Measurements from ENCODE around the gene SAFB2. TPM values are rescaled to one million over a fixed set of nuclear protein-coding genes. Genes with fewer than 3 reads are reported as not detected.

SAFB2 gene
- total RNA-seq, 1 experiment from 2014 or later = 86.9 TPM

GRCh38 chr19:5545051-5545450 lies 77.5 kb downstream of the SAFB2 start:
- Histone ChIP-seq H3K4me2 (ENCODE audit: low read length) (no peak overlapping the region), H4K20me1 (ENCODE audit: insufficient read depth) (no peaks in the 10 kb centered on the region), H3K4me3 (replicated peaks in 1 of 2; ENCODE audit: low read depth in 1 of 2, low read length in 2 of 2) (no peak overlapping the region), H3K27me3 (ENCODE audit: insufficient read depth, low read length) (no peaks in the 10 kb centered on the region), H3K9ac (ENCODE audit: low read length) (no peak overlapping the region), H3K9me2 (ENCODE audit: insufficient read depth) (no peaks in the 10 kb centered on the region), H3K9me3 (ENCODE audit: control insufficient read depth in 1 of 2, insufficient read depth in 1 of 2, low read depth in 1 of 2, low read length in 2 of 2) (no peaks in the 10 kb centered on the region), H3K27ac (ENCODE audit: low read depth, low read length) (no peak overlapping the region), H2AFZ (ENCODE audit: low read depth, low read length, poor library complexity, severe bottlenecking) (no peak overlapping the region), H3K4me1 (ENCODE audit: control insufficient read depth in 1 of 2, insufficient read depth in 2 of 2, low read length in 2 of 2) (peaks cover 0 to 7% of the 10 kb centered on the region in 2 experiments; a peak in 1 of 4 replicates), H3K36me3 (ENCODE audit: control insufficient read depth in 1 of 2, insufficient read depth in 2 of 2, low read length in 2 of 2) (no peaks in the 10 kb centered on the region), H3K79me2 (ENCODE audit: insufficient read depth, low read length) (no peaks in the 10 kb centered on the region)
- BruUV-seq (replicated peaks) = no TSS peak
- intact Hi-C loops (cut with micrococcal nuclease) = loop anchor here (5.0 kb wide), 1 partner anchor 142 kb away; no protein-coding TSS in a partner anchor
- ChIA-PET CTCF (no interaction called here), POLR2A (no interaction called here), RAD21 (ENCODE audit: low non-redundant PET in 1 of 2, low total read pairs in 2 of 2, uncharacterized antibody in 2 of 2, unreplicated experiment in 2 of 2) (no interaction called here)
- ATAC-seq = no peak
- no peak for TF ChIP-seq POLR2AphosphoS5 (IDR thresholded peaks at IDR 0.05; ENCODE audit: low read depth, low read length)
- TF ChIP-seq ZNF274 (IDR thresholded peaks at IDR 0.05; ENCODE audit: low read depth, low read length) = no peak
- TF ChIP-seq, protein P1, sequence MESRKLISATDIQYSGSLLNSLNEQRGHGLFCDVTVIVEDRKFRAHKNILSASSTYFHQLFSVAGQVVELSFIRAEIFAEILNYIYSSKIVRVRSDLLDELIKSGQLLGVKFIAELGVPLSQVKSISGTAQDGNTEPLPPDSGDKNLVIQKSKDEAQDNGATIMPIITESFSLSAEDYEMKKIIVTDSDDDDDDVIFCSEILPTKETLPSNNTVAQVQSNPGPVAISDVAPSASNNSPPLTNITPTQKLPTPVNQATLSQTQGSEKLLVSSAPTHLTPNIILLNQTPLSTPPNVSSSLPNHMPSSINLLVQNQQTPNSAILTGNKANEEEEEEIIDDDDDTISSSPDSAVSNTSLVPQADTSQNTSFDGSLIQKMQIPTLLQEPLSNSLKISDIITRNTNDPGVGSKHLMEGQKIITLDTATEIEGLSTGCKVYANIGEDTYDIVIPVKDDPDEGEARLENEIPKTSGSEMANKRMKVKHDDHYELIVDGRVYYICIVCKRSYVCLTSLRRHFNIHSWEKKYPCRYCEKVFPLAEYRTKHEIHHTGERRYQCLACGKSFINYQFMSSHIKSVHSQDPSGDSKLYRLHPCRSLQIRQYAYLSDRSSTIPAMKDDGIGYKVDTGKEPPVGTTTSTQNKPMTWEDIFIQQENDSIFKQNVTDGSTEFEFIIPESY (IDR thresholded peaks at IDR 0.05; ENCODE audit: extremely low read depth, insufficient replicate concordance, low read length) = no peak
- TF ChIP-seq ELF1 (IDR thresholded peaks at IDR 0.05; ENCODE audit: borderline replicate concordance, low read depth) = no peak
- TF ChIP-seq SP1 (IDR thresholded peaks at IDR 0.05; ENCODE audit: low read depth) = no peak
- TF ChIP-seq POLR2A (IDR thresholded peaks at IDR 0.05; ENCODE audit: borderline replicate concordance, extremely low read depth, insufficient read depth, insufficient read length) = no peak
- no peak for TF ChIP-seq YY1 (IDR thresholded peaks at IDR 0.05; ENCODE audit: extremely low read depth, insufficient replicate concordance, low read depth, low read length)
- TF ChIP-seq CBX3 (IDR thresholded peaks at IDR 0.05; ENCODE audit: low read depth) = no peak
- no peak for TF ChIP-seq TCF7L2 (IDR thresholded peaks at IDR 0.05; ENCODE audit: borderline replicate concordance, extremely low read depth, insufficient read depth, insufficient read length)
- no peak for TF ChIP-seq JUND (IDR thresholded peaks at IDR 0.05)
- TF ChIP-seq SRF (IDR thresholded peaks at IDR 0.05; ENCODE audit: low read depth) = no peak
- no peak for TF ChIP-seq CEBPB (IDR thresholded peaks at IDR 0.05; ENCODE audit: low read depth)
- TF ChIP-seq EZH2phosphoT487 (IDR thresholded peaks at IDR 0.05; ENCODE audit: borderline replicate concordance) = no peak
- no peak for TF ChIP-seq REST (IDR thresholded peaks at IDR 0.05; ENCODE audit: low read depth)
- TF ChIP-seq FOSL1 (IDR thresholded peaks at IDR 0.05; ENCODE audit: low read depth) = no peak
- DNase-seq (ENCODE audit: low read depth, low spot score) = no peak
